ENCODE measurements around the gene ADAMTS6.

ADAMTS6 gene

GRCh38 chr5:65307088-65307487 is 174.6 kb downstream of the ADAMTS6 start (continued):
- TF ChIP-seq ZNF174 (tag by site-specific recombination; IDR thresholded peaks at IDR 0.05) (no peak), ZSCAN23 (tag by site-specific recombination; IDR thresholded peaks at IDR 0.05) (no peak), ZBTB7A (tag by site-specific recombination; IDR thresholded peaks at IDR 0.05; ENCODE audit: low read depth) (no peak), ZNF202 (tag by site-specific recombination; IDR thresholded peaks at IDR 0.05; ENCODE audit: borderline replicate concordance) (no peak), ZNF155 (tag by site-specific recombination; IDR thresholded peaks at IDR 0.05) (no peak), ZNF623 (tag by site-specific recombination; IDR thresholded peaks at IDR 0.05) (no peak), ZNF211 (tag by site-specific recombination; IDR thresholded peaks at IDR 0.05; ENCODE audit: low read depth) (no peak)

GRCh38 chr5:65305913-65306312 is 175.8 kb downstream of the ADAMTS6 start:
- CTCF ChIA-PET = no interaction called here

GRCh38 chr5:65299861-65300260 is 181.9 kb downstream of the ADAMTS6 start:
- no peak for TF ChIP-seq ZNF76 (tag by site-specific recombination; IDR thresholded peaks at IDR 0.05; ENCODE audit: borderline replicate concordance, low read depth)
- no peak for TF ChIP-seq SALL2 (tag by site-specific recombination; IDR thresholded peaks at IDR 0.05; ENCODE audit: borderline replicate concordance)
- TF ChIP-seq ZNF292 (tag by site-specific recombination; IDR thresholded peaks at IDR 0.05; ENCODE audit: borderline replicate concordance, low read depth) = no peak
- no peak for TF ChIP-seq TSHZ1 (tag by site-specific recombination; IDR thresholded peaks at IDR 0.05; ENCODE audit: borderline replicate concordance)
- no peak for TF ChIP-seq IKZF3 (tag by site-specific recombination; IDR thresholded peaks at IDR 0.05)
- no peak for TF ChIP-seq ZSCAN4 (tag by site-specific recombination; IDR thresholded peaks at IDR 0.05)
- TF ChIP-seq BCL11B (tag by site-specific recombination; IDR thresholded peaks at IDR 0.05; ENCODE audit: low read depth) = no peak
- CTCF ChIA-PET = no interaction called here
- no peak overlapping the region for H3K4me3 ChIP-seq (ENCODE audit: low read depth, low read length)
- H3K36me3 ChIP-seq (ENCODE audit: control insufficient read depth in 2 of 2, insufficient read depth in 1 of 2, low read length in 2 of 2) = no peaks in the 10 kb centered on the region
- no peaks in the 10 kb centered on the region for H3K9me3 ChIP-seq (ENCODE audit: control insufficient read depth, insufficient read depth, low read depth, low read length)
- H3K4me1 ChIP-seq (ENCODE audit: control insufficient read depth, insufficient read depth, low read length) = no peaks in the 10 kb centered on the region
- POLR2A ChIA-PET = no interaction called here
- no peak overlapping the region for H3K27ac ChIP-seq (ENCODE audit: extremely low read depth, low read depth, low read length)

More at GRCh38 chr5:65305913-65306312, 175.8 kb downstream of the ADAMTS6 start:
- no peak for TF ChIP-seq RBAK (tag by site-specific recombination; IDR thresholded peaks at IDR 0.05)
- TF ChIP-seq ZNF580 (tag by site-specific recombination; IDR thresholded peaks at IDR 0.05) = no peak
- no peak for TF ChIP-seq ZBTB20 (tag by site-specific recombination; IDR thresholded peaks at IDR 0.05)
- TF ChIP-seq ZSCAN23 (tag by site-specific recombination; IDR thresholded peaks at IDR 0.05) = no peak
- no peak for TF ChIP-seq ZNF514 (tag by site-specific recombination; IDR thresholded peaks at IDR 0.05)
- Histone ChIP-seq H3K4me1 (ENCODE audit: control insufficient read depth, insufficient read depth, low read length) (no peaks in the 10 kb centered on the region), H3K4me3 (ENCODE audit: low read depth, low read length) (no peak overlapping the region), H3K27ac (ENCODE audit: extremely low read depth, low read depth, low read length) (no peak overlapping the region), H3K9me3 (ENCODE audit: control insufficient read depth, insufficient read depth, low read depth, low read length) (no peaks in the 10 kb centered on the region), H3K36me3 (ENCODE audit: control insufficient read depth in 2 of 2, insufficient read depth in 1 of 2, low read length in 2 of 2) (no peaks in the 10 kb centered on the region)
- POLR2A ChIA-PET = no interaction called here

Data from HEK293 (cell line).